ENCODE data around the gene DNAH10. TPM values are rescaled to one million over a fixed set of nuclear protein-coding genes. Genes with fewer than 3 reads are reported as not detected.

DNAH10 gene
- total and polyA plus RNA-seq, 5 experiments from 2014 or later: 0.25 to 0.65 (median 0.30) TPM; not detected in 2

- peak overlapping the region in 1 of 10 donors; percentile 40 for H3K27ac Mint-ChIP-seq
- no peaks in the 10 kb centered on the region for H3K36me3 Mint-ChIP-seq
- POLR2A ChIA-PET: no interaction called here
- H3K4me1 Mint-ChIP-seq: peaks cover 12 to 36% (median 29%) of the 10 kb centered on the region in 4 donors
- peaks cover 0 to 5% (median 2%) of the 10 kb centered on the region in 5 donors for H3K27me3 Mint-ChIP-seq
- no peak overlapping the region for H3K4me3 Mint-ChIP-seq
- ATAC-seq (no peak), DNase-seq (no peak)
- H3K9me3 Mint-ChIP-seq: no peaks in the 10 kb centered on the region
These were observed 166.8 kb downstream of the DNAH10 start for GRCh38 chr12:123928897-123929296.

- peaks cover 0 to 3% (median under 1%) of the 10 kb centered on the region in 5 donors for H3K27me3 Mint-ChIP-seq
- H3K9me3 Mint-ChIP-seq: no peaks in the 10 kb centered on the region
- no peak overlapping the region for H3K4me3 Mint-ChIP-seq
- peak overlapping the region in 4 of 10 donors; percentile 19 to 44 (median 34) for H3K27ac Mint-ChIP-seq
- ATAC-seq: no peak
- peak in 2 of 10 donors; percentile 14 to 25 for DNase-seq
- POLR2A ChIA-PET: no interaction called here
- H3K36me3 Mint-ChIP-seq: no peaks in the 10 kb centered on the region
- peaks cover 10 to 43% (median 32%) of the 10 kb centered on the region in 4 donors for H3K4me1 Mint-ChIP-seq
These were observed 168.0 kb downstream of the DNAH10 start for GRCh38 chr12:123929946-123930583.

GRCh38 chr12:123931686-123932321 is 169.7 kb downstream of the DNAH10 start:
- ATAC-seq (peak; percentile 91), DNase-seq (peak in 9 of 10 donors; percentile 26 to 84 (median 71))
- Mint-ChIP-seq H3K4me1 (peaks cover 15 to 48% (median 40%) of the 10 kb centered on the region in 4 donors), H3K27ac (peak overlapping the region in 9 of 10 donors; percentile 49 to 94 (median 63)), H3K9me3 (no peaks in the 10 kb centered on the region), H3K4me3 (peak overlapping the region; percentile 59 to 84 (median 72)), H3K27me3 (peaks cover 0 to 3% (median 0%) of the 10 kb centered on the region in 5 donors), H3K36me3 (peaks cover 0 to 6% (median 0%) of the 10 kb centered on the region in 3 donors)
- POLR2A ChIA-PET: no interaction called here

GRCh38 chr12:123933214-123933613 is 171.1 kb downstream of the DNAH10 start:
- no peaks in the 10 kb centered on the region for H3K9me3 Mint-ChIP-seq
- DNase-seq (no peak), ATAC-seq (no peak)
- H3K4me3 Mint-ChIP-seq: no peak overlapping the region
- peaks cover 25 to 59% (median 51%) of the 10 kb centered on the region in 4 donors for H3K4me1 Mint-ChIP-seq
- peaks cover 0 to 12% (median 5%) of the 10 kb centered on the region in 3 donors for H3K36me3 Mint-ChIP-seq
- no peaks in the 10 kb centered on the region for H3K27me3 Mint-ChIP-seq
- H3K27ac Mint-ChIP-seq: peak overlapping the region in 3 of 10 donors; percentile 15 to 80 (median 72)
- POLR2A ChIA-PET: no interaction called here

GRCh38 chr12:123934016-123934620 is 172.0 kb downstream of the DNAH10 start:
- POLR2A ChIA-PET: interaction anchor here (0.5 kb wide), 1 partner anchor 8 kb away, joined by 3 read pairs; no protein-coding TSS in a partner anchor
- Mint-ChIP-seq H3K27me3 (no peaks in the 10 kb centered on the region), H3K27ac (peak overlapping the region in 1 of 10 donors; percentile 3), H3K4me1 (peaks cover 34 to 68% (median 60%) of the 10 kb centered on the region in 4 donors), H3K36me3 (peaks cover 0 to 12% (median 5%) of the 10 kb centered on the region in 3 donors), H3K4me3 (no peak overlapping the region), H3K9me3 (no peaks in the 10 kb centered on the region)
- DNase-seq (no peak), ATAC-seq (no peak)

GRCh38 chr12:123934829-123935228 is 172.7 kb downstream of the DNAH10 start:
- DNase-seq: no peak
- Mint-ChIP-seq H3K27ac (peak overlapping the region in 1 of 10 donors; percentile 48), H3K27me3 (no peaks in the 10 kb centered on the region), H3K9me3 (no peaks in the 10 kb centered on the region), H3K36me3 (peaks cover 0 to 12% (median 5%) of the 10 kb centered on the region in 3 donors), H3K4me3 (no peak overlapping the region), H3K4me1 (peaks cover 35 to 68% (median 61%) of the 10 kb centered on the region in 4 donors)
- ATAC-seq: no peak
- POLR2A ChIA-PET: interaction anchor here (0.5 kb wide), 1 partner anchor 9 kb away, joined by 3 read pairs; no protein-coding TSS in a partner anchor

GRCh38 chr12:123935956-123936355 is 173.9 kb downstream of the DNAH10 start:
- peak overlapping the region in 4 of 10 donors; percentile 10 to 83 (median 46) for H3K4me3 Mint-ChIP-seq
- DNase-seq (no peak), ATAC-seq (no peak)
- no peaks in the 10 kb centered on the region for H3K27me3 Mint-ChIP-seq
- H3K36me3 Mint-ChIP-seq: peaks cover 0 to 15% (median 7%) of the 10 kb centered on the region in 3 donors
- peak overlapping the region in 6 of 10 donors; percentile 7 to 96 (median 70) for H3K27ac Mint-ChIP-seq
- no peaks in the 10 kb centered on the region for H3K9me3 Mint-ChIP-seq
- POLR2A ChIA-PET: no interaction called here
- H3K4me1 Mint-ChIP-seq: peaks cover 35 to 66% (median 58%) of the 10 kb centered on the region in 4 donors

- Mint-ChIP-seq H3K4me1 (peaks cover 34 to 62% (median 53%) of the 10 kb centered on the region in 4 donors), H3K27me3 (no peaks in the 10 kb centered on the region), H3K36me3 (peaks cover 0 to 18% (median 10%) of the 10 kb centered on the region in 3 donors), H3K27ac (peak overlapping the region; percentile 66 to 96 (median 73)), H3K9me3 (no peaks in the 10 kb centered on the region), H3K4me3 (peak overlapping the region; percentile 28 to 83 (median 64))
- no peak for DNase-seq
- POLR2A ChIA-PET: no interaction called here
- no peak for ATAC-seq
These were observed 174.4 kb downstream of the DNAH10 start for GRCh38 chr12:123936471-123936870.

- H3K27ac Mint-ChIP-seq: peak overlapping the region; percentile 80 to 96 (median 93)
- DNase-seq (no peak), ATAC-seq (no peak)
- peaks cover 6 to 25% (median 17%) of the 10 kb centered on the region in 3 donors for H3K36me3 Mint-ChIP-seq
- H3K4me1 Mint-ChIP-seq: peaks cover 27 to 56% (median 46%) of the 10 kb centered on the region in 4 donors
- H3K27me3 Mint-ChIP-seq: no peaks in the 10 kb centered on the region
- H3K9me3 Mint-ChIP-seq: no peaks in the 10 kb centered on the region
- peak overlapping the region; percentile 68 to 89 (median 78) for H3K4me3 Mint-ChIP-seq
- POLR2A ChIA-PET: interaction anchor here (0.6 to 1.0 kb wide), 2 partner anchors 40 to 69 kb away, joined by 3 read pairs; no protein-coding TSS in a partner anchor
These were observed 175.0 kb downstream of the DNAH10 start for GRCh38 chr12:123936956-123937706.

- POLR2A ChIA-PET: interaction anchor here (0.6 to 1.1 kb wide), 4 partner anchors 34 to 69 kb away, joined by 3 to 5 read pairs (median 3); partner anchors contain the start of genes CCDC92 and ZNF664
- H3K4me1 Mint-ChIP-seq: peaks cover 25 to 50% (median 40%) of the 10 kb centered on the region in 4 donors
- peaks cover 0 to 3% (median 0%) of the 10 kb centered on the region in 9 donors for H3K9me3 Mint-ChIP-seq
- DNase-seq (peak in 9 of 10 donors; percentile 11 to 79 (median 51)), ATAC-seq (peak; percentile 92 to 94)
- peak overlapping the region; percentile 80 to 96 (median 93) for H3K27ac Mint-ChIP-seq
- peak overlapping the region; percentile 68 to 89 (median 78) for H3K4me3 Mint-ChIP-seq
- no peaks in the 10 kb centered on the region for H3K27me3 Mint-ChIP-seq
- peaks cover 14 to 33% (median 25%) of the 10 kb centered on the region in 3 donors for H3K36me3 Mint-ChIP-seq
These were observed 175.8 kb downstream of the DNAH10 start for GRCh38 chr12:123937707-123938591.
